Pancreas (tissue), 10 donors: ENCODE data around the gene SUSD5. TPM values are rescaled to one million over a fixed set of nuclear protein-coding genes. Genes with fewer than 3 reads are reported as not detected.
A peak's percentile ranks its signal among the peaks of the same experiment; 100 is the strongest.
"Not testable (repeated sequence)": the region's sequence is repeated elsewhere in the genome, so short reads cannot be mapped to it uniquely, and the experiment has no call there.

Source experiments
- ATAC-seq, 4 donors: fragments of 200-7000 bp; cut with Tn5 transposase; one replicate each; pipeline versions ENCODE4 v1.8.0 to v1.9.1; 2020; ENCODE audit warnings: mild to moderate bottlenecking in 4 of 4, moderate library complexity in 4 of 4
- DNase-seq, 6 donors: peaks; one replicate each; pipeline ENCODE4 v3.0.0-alpha.2; 2020
- FAIRE-seq: peaks from 2 replicates; lab custom pipeline; 2012; peaks lifted over from hg19 to GRCh38; lab: Jason Lieb, UNC
- H3K27ac ChIP-seq, 4 donors: fragments of 200-600 bp; sonication (generic); 1 replicate in 3 of 4; 2 replicates in 1 of 4; pipeline versions ENCODE4 v1.5.0 to v1.8.0; 2020
- H3K27me3 ChIP-seq, 4 donors: fragments of 200-600 bp; one replicate each; pipeline ENCODE4 v1.8.0; 2021
- H3K36me3 ChIP-seq, 3 donors: fragments of 200-600 bp; sonication (generic) in 1 of 3; one replicate each; pipeline versions ENCODE4 v1.5.0 to v1.8.0; 2020 to 2021
- H3K4me1 ChIP-seq, 3 donors: fragments of 200-600 bp; one replicate each; pipeline ENCODE4 v1.8.0; 2021
- H3K4me3 ChIP-seq, 4 donors: fragments of 200-600 bp; sonication (generic) in 2 of 4; one replicate each; pipeline versions ENCODE4 v1.5.0 to v1.8.0; 2020 to 2021
- H3K9me3 ChIP-seq, 4 donors: fragments of 200-600 bp; one replicate each; pipeline ENCODE4 v1.8.0; 2021
- WGBS, 2 donors: extraction: QIAGEN DNeasy Blood & Tissue Kit; methylation state at CpG; one replicate each; pipeline ENCODE4 v1.1.7; 2013; 5-methylcytosine and 5-hydroxymethylcytosine counted together
- intact Hi-C, 3 donors: fragments of 100-400 bp; cut with DNase I; formaldehyde crosslinking; loops; one replicate each; pipeline versions ENCODE4 v1.11.1 to v1.14.2; 2022
- polyA plus RNA-seq, 2 donors: library from polyadenylated mRNA; stranded (reverse); fragments of 200-250 nt; gene quantifications; one replicate each; pipeline ENCODE4 v1.2.3, GENCODE V29; 2013
- total RNA-seq, 6 donors: library from RNA; stranded (reverse); fragmentation: NEBNext Ultra II Directional in 4 of 6; extraction: Animal tissue kit (Norgen Biotek cat#: 25700) in 4 of 6; gene quantifications; one replicate each; pipeline versions ENCODE4 v1.2.1 to v1.2.4, GENCODE V29; 2021 to 2023
- TF ChIP-seq, protein P1 (sequence below), 4 donors: fragments of 200-600 bp; sonication (generic) in 3 of 4; IDR thresholded peaks; one replicate each; pipeline versions ENCODE4 v1.5.0 to v1.8.0; 2021; ENCODE audit warnings: antibody characterized with exemption in 4 of 4
- donor health status: healthy with polysubstance abuse.
- donor health status: DM: no; HTN: no; CAD: no; lungs with moderate emphysema.
- donor health status: DM: no; HTN: no; CAD: no.
- donor health status: control.
- donor health status: control.
- donor health status: Bipolar disorder and iron deficiency.
- donor health status: DM: yes; HTN: yes; CAD: no.
- donor health status: DM: no; HTN: no; CAD: no.
- donor health status: DM: no; HTN: no; CAD: no.
- donor health status: DM: yes; HTN: yes; CAD: no.

SUSD5 gene
- total and polyA plus RNA-seq, 8 donors = 0.05 to 0.54 (median 0.21) TPM

DNA sequence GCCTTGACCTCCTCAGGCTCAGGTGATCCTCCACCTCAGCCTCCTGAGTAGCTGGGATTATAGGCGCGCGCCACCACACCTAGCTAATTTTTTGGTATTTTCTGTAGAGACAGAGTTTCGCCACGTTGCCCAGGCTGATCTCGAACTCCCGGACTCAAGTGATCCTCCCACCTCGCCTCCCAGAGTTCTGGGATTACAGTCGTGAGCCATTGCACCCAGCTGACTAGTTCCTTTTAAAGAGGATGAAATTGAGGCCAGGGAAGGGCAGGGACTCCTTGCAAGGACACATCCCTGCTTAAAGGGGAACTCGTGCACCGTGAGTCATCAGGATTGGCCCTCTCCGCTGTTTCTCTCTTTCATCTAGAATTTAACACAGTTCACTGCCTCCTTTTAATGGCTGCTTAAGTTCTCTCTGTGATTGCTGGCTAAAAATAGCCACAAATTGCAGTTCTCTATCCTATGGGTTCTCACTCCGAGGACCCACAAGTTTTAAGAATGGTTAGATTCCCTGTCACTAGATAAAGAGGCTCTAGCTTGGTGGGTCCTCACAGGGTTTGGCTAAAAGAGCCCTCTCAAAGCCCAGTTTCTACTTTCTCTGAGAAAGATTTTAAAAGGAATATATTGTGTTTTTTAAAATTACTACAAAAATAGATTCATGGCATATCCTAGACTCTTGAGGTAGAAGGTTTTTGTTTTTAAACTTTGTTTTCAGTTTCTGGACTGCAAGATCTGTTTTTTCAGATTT is 103.4 kb downstream of the SUSD5 start:
- FAIRE-seq = no peak
- peak in 3 of 6 donors; percentile 19 to 68 (median 31) for DNase-seq
- no peaks in the 10 kb centered on the region for H3K36me3 ChIP-seq
- intact Hi-C loops = no loop called here
- no peaks in the 10 kb centered on the region for H3K27me3 ChIP-seq
- ATAC-seq = peak; percentile 15 to 76 (median 35)
- TF ChIP-seq, protein P1, sequence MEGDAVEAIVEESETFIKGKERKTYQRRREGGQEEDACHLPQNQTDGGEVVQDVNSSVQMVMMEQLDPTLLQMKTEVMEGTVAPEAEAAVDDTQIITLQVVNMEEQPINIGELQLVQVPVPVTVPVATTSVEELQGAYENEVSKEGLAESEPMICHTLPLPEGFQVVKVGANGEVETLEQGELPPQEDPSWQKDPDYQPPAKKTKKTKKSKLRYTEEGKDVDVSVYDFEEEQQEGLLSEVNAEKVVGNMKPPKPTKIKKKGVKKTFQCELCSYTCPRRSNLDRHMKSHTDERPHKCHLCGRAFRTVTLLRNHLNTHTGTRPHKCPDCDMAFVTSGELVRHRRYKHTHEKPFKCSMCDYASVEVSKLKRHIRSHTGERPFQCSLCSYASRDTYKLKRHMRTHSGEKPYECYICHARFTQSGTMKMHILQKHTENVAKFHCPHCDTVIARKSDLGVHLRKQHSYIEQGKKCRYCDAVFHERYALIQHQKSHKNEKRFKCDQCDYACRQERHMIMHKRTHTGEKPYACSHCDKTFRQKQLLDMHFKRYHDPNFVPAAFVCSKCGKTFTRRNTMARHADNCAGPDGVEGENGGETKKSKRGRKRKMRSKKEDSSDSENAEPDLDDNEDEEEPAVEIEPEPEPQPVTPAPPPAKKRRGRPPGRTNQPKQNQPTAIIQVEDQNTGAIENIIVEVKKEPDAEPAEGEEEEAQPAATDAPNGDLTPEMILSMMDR (IDR thresholded peaks at IDR 0.05) = no peak
- peak overlapping the region in 3 of 4 donors; percentile 55 to 86 (median 80) for H3K4me3 ChIP-seq
- peaks cover 0 to 14% (median 11%) of the 10 kb centered on the region in 3 donors for H3K4me1 ChIP-seq
- WGBS, 2 donors = 65 to 67% methylated on average over 13 of the region's 13 CpGs
- H3K9me3 ChIP-seq = no peaks in the 10 kb centered on the region
- peak overlapping the region in 2 of 4 donors; percentile 96 to 97 for H3K27ac ChIP-seq

DNA sequence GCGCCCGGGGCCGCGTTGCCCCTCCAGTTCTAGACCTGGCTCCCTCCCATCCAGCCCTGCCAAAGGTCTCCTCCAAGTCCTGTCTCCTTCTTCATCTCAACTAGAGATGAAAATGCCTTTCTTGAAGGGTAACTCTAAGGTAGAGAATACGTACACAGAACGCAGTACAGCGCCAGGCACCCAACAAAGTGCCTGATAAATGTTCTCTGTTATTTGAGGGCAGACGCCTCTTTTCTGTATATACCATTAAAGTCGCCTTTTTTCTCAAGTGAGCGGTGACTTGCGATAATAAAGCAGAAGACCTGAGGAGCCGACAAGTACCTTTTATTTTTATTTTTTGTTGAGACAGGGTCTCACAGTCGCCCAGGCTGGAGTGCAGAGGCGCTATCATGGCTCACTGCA is 104.0 kb downstream of the SUSD5 start:
- TF ChIP-seq, protein P1 (IDR thresholded peaks at IDR 0.05) = no peak
- H3K4me1 ChIP-seq = peaks cover 0 to 14% (median 11%) of the 10 kb centered on the region in 3 donors
- intact Hi-C loops = no loop called here
- H3K9me3 ChIP-seq = no peaks in the 10 kb centered on the region
- H3K27ac ChIP-seq = peak overlapping the region in 3 of 4 donors; percentile 90 to 97 (median 96)
- ATAC-seq = peak in 1 of 4 donors; percentile 10
- FAIRE-seq = no peak
- H3K4me3 ChIP-seq = peak overlapping the region; percentile 55 to 86 (median 74)
- DNase-seq = no peak
- WGBS, 2 donors = 48 to 50% methylated on average over 14 of the region's 14 CpGs
- H3K27me3 ChIP-seq = no peaks in the 10 kb centered on the region
- H3K36me3 ChIP-seq = no peaks in the 10 kb centered on the region

DNA sequence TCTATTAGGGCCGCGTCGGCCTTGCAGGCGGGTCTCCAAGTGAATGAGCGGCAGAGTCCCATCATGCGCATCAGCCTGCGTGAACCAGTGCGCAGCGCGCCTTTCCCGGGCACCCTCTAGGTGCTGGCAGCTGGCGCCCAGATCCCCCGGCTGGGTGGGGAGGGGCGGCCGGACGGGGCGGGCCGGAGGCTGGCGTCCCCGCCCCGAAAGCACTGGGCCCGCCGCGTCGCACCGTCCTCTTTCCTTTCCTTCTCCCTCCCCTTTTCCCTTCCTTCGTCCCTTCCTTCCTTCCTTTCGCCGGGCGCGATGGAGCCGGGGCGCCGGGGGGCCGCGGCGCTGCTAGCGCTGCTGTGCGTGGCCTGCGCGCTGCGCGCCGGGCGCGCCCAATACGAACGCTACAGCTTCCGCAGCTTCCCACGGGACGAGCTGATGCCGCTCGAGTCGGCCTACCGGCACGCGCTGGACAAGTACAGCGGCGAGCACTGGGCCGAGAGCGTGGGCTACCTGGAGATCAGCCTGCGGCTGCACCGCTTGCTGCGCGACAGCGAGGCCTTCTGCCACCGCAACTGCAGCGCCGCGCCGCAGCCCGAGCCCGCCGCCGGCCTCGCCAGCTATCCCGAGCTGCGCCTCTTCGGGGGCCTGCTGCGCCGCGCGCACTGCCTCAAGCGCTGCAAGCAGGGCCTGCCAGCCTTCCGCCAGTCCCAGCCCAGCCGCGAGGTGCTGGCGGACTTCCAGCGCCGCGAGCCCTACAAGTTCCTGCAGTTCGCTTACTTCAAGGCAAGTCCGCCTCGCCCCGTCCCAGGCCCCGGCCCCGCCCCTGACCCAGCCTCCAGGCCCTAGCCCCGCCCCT is 104.6 kb downstream of the SUSD5 start, which contains the start of gene CRTAP:
Gene CRTAP (plus strand): TSS at position 243 of the 850 bp plus-strand sequence. CDS start 64 bp downstream, at position 307.
- ATAC-seq (peak; percentile 91 to 96 (median 94)), FAIRE-seq (no peak), DNase-seq (peak; percentile 95 to 99 (median 96))
- Histone ChIP-seq H3K9me3 (no peaks in the 10 kb centered on the region), H3K4me1 (peaks cover 0 to 14% (median 11%) of the 10 kb centered on the region in 3 donors), H3K4me3 (peak within 1 kb of the TSS; percentile 55 to 86 (median 74)), H3K36me3 (no peaks in the 10 kb centered on the region), H3K27ac (peak within 1 kb of the TSS; percentile 90 to 97 (median 93)), H3K27me3 (no peaks in the 10 kb centered on the region)
- TF ChIP-seq, protein P1 (IDR thresholded peaks at IDR 0.05) = no peak
- WGBS, 2 donors = 0 to 1% methylated on average over 84 to 98 of the region's 98 CpGs
- intact Hi-C loops = no loop called here

DNA sequence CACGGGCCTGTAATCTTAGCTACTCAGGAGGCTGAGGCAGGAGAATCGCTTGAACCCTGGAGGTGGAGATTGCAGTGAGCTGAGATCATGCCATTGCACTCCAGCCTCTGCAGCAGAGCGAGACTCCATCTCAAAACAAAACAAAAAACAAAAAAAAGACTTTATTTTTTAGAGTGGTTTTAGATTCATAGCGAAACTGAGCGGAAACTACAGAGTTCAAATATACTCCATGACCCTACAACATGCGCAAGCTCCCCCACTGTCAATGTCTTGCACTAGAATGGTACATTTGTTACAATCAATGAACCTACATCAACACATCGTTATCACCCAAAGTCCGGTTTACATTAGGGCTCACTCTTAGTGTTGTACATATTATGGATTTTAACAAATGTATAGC is 107.0 kb downstream of the SUSD5 start:
- no peaks in the 10 kb centered on the region for H3K36me3 ChIP-seq
- TF ChIP-seq, protein P1 (IDR thresholded peaks at IDR 0.05) = no peak
- ATAC-seq (no peak), FAIRE-seq (no peak), DNase-seq (no peak)
- intact Hi-C loops = no loop called here
- no peaks in the 10 kb centered on the region for H3K27me3 ChIP-seq
- no peak overlapping the region for H3K4me3 ChIP-seq
- H3K27ac ChIP-seq = no peak overlapping the region
- 93 to 97% methylated on average over 8 of the region's 8 CpGs for WGBS, 2 donors
- no peaks in the 10 kb centered on the region for H3K9me3 ChIP-seq
- peaks cover 0 to 14% (median 11%) of the 10 kb centered on the region in 3 donors for H3K4me1 ChIP-seq

DNA sequence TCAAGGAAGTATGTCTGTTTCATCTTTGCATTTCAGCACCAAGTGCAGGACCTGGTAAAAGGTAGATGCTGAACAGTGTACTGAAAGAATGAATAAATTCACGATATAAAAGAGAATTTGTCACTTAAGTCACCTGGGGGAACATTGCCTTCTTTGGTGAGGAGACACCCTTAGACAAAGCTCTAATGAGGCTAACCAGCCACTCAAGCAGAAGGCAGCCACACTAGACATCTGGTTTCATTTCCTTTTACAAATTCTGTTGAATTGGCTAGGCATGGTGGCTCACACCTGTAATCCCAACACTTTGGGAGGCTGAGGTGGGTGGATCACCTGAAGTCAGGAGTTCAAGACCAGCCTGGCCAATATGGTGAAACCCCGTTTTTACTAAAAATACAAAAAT is 111.8 kb downstream of the SUSD5 start:
- H3K9me3 ChIP-seq, FAIRE-seq, H3K4me3 ChIP-seq, intact Hi-C loops, H3K36me3 ChIP-seq, H3K4me1 ChIP-seq, H3K27me3 ChIP-seq, DNase-seq, ATAC-seq, H3K27ac ChIP-seq: not testable (repeated sequence)
- whole genome bisulfite sequencing, 2 donors = 82 to 84% methylated on average over 2 of the region's 2 CpGs
